Umbilical cord (tissue), 2 donors: ENCODE data around the gene TXNDC5. TPM values are rescaled to one million over a fixed set of nuclear protein-coding genes. Genes with fewer than 3 reads are reported as not detected.

Source experiments
- DNase-seq: peaks from one replicate; pipeline ENCODE4 v3.0.0-alpha.2; 2015; ENCODE audit warnings: low spot score
- total RNA-seq: library from RNA; depleted of rRNA; stranded (reverse); fragments of >200 nt; gene quantifications from one replicate; pipeline ENCODE4 v1.2.3, GENCODE V29; 2014; ENCODE audit warnings: low replicate concordance; ENCODE audit not compliant: insufficient read depth

Gene TXNDC5
- total RNA-seq, 1 donor from 2014 or later, result 432 TPM

DNA sequence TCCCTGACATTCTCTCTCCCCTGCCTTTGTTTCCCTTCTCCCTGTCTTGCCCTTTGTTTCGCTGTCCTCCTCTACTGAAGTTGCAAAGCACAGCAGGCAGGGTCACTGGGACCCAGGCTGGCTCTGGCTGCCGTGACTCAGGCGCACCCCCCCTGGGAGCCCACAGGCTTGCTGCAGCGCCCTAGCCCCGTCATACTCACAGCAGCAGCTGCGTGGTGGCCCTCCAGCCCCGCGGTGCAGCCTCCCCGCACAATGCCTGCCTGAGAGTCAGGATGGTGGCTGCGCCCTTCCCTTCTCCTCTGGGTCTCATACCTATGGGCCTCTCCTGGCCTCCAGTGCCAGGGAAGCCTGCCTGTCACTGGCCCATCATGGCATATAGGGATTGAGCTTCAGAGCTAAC, 41.7 kb downstream of the TXNDC5 start:
- no peak for DNase-seq

DNA sequence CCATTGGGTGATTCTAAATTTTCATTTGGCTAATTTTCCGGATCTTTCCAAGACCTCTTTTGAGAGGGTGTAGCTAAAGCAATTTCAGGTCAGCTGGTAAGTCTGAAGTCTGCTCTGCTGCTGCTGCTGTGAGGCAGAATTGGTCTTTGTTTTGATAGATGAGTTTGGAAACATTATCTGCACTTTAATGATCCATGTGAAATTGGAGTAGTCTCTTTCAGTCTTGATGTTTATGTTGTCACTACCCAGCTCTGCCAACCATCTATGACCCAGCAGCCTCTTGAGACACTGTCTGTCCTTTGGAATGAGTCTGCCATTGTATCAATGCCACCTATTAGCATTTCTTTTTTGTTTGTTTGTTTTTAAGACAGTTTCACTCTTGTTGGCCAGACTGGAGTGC, 44.1 kb downstream of the TXNDC5 start:
- no peak for DNase-seq

DNA sequence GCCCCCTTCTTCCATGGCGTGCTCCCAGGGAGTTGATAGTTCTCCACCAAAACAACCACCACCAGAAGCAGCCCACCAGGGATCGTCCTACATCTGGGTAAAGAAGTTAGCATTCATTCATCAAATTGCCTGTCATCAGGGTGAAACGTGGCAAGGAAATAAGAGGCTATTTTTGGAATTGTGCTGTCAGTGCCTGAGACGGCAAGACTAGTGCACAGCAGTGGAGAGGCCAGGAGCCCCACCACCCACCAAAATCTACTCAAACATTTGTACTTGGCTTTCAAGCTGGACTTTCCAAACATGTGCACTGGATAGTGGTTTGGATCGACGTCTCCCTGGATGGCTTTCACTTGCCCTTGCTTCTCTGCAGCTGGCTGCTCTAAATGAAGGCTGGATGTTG, 44.8 kb downstream of the TXNDC5 start:
- no peak for DNase-seq

DNA sequence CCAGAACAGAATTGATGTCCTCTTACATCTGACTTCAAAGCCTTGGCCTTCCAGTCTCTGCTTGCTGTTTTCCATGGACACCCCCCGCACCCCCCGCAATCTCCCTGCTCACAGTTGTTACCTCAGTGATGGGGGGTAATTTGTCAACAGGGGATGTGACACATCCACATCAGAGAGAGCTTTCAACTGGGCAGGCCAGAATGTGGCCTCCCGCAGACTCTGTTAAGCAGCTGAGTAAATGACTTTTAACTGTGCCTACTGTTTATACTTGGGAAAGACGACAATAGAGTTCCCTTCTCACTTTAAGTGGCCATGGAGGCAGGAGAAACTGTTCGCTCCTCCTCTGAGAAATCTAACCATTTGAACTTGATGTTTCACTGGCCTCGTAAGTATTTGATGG, 51.0 kb downstream of the TXNDC5 start:
- DNase-seq, result no peak

DNA sequence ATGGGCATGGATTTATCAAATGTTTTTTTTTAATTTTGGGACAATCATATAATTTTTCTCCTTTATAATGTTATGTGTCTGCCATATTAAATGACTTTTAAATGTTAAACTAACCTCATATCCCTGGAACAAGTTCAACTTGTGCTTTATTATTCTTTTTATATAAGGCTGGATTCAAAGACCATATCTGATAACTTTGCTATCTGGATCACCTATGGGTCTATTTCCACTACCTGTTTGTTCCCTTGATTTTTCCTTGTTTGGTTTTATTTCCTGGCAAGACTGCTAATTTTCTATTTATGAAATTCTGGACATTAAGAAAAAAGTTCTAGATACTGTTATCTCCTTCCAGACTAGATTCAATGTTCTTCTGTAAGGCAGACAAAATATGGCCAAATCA, 58.8 kb downstream of the TXNDC5 start:
- DNase-seq, result no peak

DNA sequence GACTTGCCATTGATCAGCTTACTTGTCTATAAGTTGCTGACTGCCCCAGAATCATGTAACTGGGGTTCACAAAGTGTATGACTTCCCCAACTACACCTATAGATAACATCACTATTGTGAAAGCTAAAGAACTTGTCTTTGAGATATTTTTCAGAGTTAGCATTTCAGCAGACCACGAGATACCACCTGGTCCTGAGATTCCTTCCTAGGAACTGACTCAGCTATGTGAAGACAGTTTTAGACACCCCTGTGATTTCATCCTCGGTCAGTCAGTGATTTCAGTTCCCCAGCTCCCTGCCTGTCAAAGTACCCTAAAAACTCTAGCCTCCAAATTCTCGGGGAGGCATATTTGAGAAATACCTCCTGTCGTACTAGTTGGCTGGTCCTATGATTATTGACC, 62.4 kb downstream of the TXNDC5 start:
- DNase-seq, result no peak

DNA sequence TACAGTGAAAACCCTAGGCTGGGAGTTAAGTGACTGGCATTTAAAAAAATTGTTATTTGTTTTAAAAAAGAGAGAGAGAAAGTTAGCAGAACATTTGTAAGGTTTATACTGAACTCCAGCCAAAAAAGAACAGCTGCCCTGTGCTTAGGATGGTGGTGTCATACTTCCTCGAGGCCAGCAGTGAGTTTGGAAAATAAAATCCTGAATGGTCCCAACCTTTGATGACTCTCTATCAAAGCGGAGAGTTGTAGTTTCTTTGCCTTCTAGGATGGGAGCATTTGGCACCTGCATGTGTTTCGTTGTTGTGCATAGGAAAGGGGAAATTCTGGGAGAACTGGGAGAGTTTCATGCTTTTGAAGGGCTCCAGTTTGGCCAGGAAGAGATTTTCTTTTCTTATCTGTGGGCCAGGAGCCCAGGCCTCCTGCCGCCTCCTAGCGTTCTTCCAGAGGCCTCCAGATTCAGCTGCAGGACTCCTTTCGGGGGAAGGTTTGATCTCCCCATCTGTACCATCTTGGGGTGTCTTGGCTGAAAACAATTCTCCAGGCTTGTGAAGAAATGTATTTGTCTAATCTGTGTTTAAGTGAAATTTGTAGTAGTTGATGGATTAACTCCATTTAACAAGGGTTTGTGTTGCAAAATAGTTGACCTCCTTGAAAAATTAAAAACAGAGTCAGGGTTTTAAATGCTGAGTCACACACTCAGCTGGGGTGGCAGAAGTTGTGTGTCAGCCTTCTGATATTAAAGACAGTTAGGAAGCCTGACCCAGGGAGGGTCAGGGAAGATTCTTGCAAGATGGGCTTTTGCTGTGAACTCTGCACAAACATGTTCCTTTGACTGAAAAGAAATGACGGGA, 63.4 kb downstream of the TXNDC5 start:
- DNase-seq, result peak; percentile 71

DNA sequence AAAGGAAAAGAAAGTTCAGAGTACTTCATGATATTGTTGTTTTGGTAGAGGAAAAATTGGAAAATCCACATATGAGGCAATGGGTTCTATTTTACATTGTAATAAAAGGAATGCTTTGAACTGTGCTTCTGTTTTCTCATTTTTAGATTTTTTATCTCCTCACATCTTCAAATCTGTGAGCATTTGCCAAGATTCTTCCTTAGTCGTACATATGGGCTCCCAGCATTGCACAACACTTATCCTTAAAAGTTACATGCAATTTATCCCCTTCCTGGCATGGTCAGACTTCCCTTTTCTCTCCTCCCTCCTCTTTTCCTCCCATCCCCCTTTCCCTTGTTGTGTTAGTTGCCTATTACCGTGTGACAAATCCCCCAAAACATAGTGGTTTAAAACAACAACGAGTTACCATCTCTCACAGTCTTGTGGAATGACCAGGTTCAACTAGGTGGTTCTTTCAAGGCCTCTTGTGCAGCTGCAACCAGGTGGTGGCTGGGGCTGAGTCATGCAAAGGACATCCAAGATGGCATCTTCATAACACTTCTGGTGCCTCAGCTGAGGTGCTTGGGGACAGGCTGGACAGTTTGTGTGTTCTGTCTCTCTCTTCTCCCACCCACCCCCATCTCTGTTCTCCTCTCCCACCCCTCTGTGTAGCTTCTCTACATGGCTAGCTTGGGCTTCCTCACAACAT, 68.7 kb downstream of the TXNDC5 start:
- DNase-seq, result peak; percentile 70

DNA sequence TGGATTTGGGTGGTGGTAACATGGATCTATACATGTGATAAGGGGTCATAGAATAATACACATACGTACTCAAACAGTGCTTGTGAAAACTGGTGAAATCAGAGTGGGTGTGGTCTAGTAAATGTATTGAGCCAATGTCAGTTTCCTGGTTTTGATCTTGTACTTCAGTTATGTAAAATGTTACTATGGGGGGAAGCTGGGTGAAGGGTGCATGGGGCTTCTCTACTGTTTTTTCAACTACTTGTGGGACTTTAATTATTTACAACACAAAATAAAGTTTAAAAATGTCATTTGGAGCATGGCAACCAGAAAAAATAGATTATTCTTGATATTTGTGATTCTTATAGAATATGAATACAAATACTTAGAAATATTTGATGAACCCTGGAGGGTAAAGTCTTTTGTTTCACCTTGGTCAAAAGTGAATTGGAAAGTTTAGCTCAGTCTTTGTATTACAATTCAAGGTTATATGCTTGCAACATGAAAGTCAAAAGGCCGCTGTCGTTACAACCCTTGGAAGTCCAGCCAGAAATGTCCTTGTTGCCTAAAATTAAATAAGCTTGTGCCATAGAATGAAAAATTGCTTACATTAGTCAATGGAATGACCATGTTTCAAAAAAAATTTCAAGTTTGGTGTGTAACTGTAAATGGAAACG, 74.1 kb downstream of the TXNDC5 start:
- no peak for DNase-seq

DNA sequence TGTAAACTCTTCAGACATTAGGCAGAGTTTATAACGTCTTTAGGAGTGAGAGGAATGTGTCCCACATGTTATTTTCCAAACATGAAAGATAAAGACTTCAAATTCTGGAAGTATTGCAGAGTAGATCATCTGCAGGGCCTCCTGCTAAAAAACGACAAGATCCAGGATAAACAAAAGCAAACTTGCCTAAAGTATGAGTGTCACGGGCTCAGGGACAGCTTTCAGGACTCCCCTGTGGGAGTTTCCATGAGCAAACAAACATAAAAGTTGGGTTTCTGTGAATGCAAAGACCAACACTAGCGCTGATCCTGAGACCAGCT, 76.9 kb downstream of the TXNDC5 start:
- DNase-seq, result peak; percentile 41

DNA sequence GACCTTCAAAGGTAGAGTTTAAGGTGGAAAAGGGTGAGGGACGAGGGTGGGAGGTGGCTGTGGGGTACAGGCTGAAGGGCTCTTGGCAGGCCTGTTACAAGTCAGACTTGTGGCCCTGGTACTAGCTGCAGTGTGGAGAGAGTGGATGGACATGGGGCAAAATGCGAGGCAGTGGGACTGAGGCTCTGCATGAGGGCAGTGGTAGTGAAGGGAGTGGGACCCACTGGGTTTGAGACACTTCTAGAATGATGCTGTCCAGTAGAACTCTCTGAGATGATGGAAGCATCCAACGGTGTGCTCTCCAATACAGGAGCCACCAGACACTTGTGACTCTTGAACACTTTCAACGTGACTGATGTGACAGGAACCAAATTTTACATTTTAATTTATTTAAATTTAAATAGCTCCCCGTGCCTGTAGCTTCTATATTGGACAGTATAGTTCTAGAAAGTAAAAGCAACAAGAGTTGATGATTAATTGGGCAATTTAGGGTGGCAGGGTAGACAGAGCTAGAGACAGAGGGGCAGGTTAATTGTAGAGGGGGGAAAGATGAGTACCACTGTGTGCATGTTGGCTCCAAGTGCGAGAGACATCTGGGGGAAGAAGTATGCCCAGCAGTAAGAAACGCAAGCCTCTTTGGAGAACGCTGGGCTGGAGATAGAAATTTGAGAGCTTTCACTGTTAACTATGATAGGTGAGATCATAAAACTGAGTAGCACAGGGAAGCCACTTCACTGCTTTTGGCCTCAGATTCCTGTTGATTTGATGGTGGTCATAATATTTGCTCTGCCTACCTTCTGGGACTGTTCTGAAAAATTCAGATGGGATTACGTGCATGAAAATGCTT, 77.5 kb downstream of the TXNDC5 start:
- no peak for DNase-seq

Other genes starting within 250 kb of the TXNDC5 start
- gene BMP6, start 184.7 kb downstream of the TXNDC5 start, total RNA-seq, result 144 TPM
- gene BLOC1S5, start 153.6 kb upstream of the TXNDC5 start, total RNA-seq, result 19.5 TPM
- 5.8 TPM for gene EEF1E1, start 191.8 kb upstream of the TXNDC5 start, total RNA-seq